ENCODE results near the gene PRR9.

PRR9 gene

GRCh38 chr1:153229076-153229829 lies 11.9 kb downstream of the PRR9 start:
- peak in 1 of 2 donors; percentile 1 for DNase-seq (ENCODE audit: low read depth in 2 of 2)

GRCh38 chr1:153231363-153231762 lies 14.0 kb downstream of the PRR9 start:
- no peak for DNase-seq (ENCODE audit: low read depth in 2 of 2)

GRCh38 chr1:153231785-153232184 lies 14.4 kb downstream of the PRR9 start:
- no peak for DNase-seq (ENCODE audit: low read depth in 2 of 2)

- DNase-seq (ENCODE audit: low read depth in 2 of 2): no peak
These were observed 15.2 kb downstream of the PRR9 start for GRCh38 chr1:153232553-153232952.

- DNase-seq (ENCODE audit: low read depth in 2 of 2): no peak
These were observed 16.1 kb downstream of the PRR9 start for GRCh38 chr1:153233448-153233847.

GRCh38 chr1:153238527-153238926 lies 21.1 kb downstream of the PRR9 start:
- no peak for DNase-seq (ENCODE audit: low read depth in 2 of 2)

- no peak for DNase-seq (ENCODE audit: low read depth in 2 of 2)
These were observed 24.8 kb downstream of the PRR9 start for GRCh38 chr1:153242160-153242559.

GRCh38 chr1:153245466-153245865 lies 28.1 kb downstream of the PRR9 start:
- no peak for DNase-seq (ENCODE audit: low read depth in 2 of 2)

GRCh38 chr1:153246018-153246417 lies 28.6 kb downstream of the PRR9 start:
- no peak for DNase-seq (ENCODE audit: low read depth in 2 of 2)

GRCh38 chr1:153246825-153247224 lies 29.4 kb downstream of the PRR9 start:
- DNase-seq (ENCODE audit: low read depth in 2 of 2): no peak

GRCh38 chr1:153248176-153248879 lies 30.9 kb downstream of the PRR9 start:
- no peak for DNase-seq (ENCODE audit: low read depth in 2 of 2)

GRCh38 chr1:153250166-153250565 lies 32.8 kb downstream of the PRR9 start:
- DNase-seq (ENCODE audit: low read depth in 2 of 2): no peak

- no peak for DNase-seq (ENCODE audit: low read depth in 2 of 2)
These were observed 33.7 kb downstream of the PRR9 start for GRCh38 chr1:153251087-153251486.

GRCh38 chr1:153251562-153251961 lies 34.2 kb downstream of the PRR9 start:
- no peak for DNase-seq (ENCODE audit: low read depth in 2 of 2)

- DNase-seq (ENCODE audit: low read depth in 2 of 2): no peak
These were observed 34.6 kb downstream of the PRR9 start for GRCh38 chr1:153251988-153252387.

GRCh38 chr1:153253076-153253475 lies 35.7 kb downstream of the PRR9 start:
- no peak for DNase-seq (ENCODE audit: low read depth in 2 of 2)

- DNase-seq (ENCODE audit: low read depth in 2 of 2): no peak
These were observed 36.3 kb downstream of the PRR9 start for GRCh38 chr1:153253693-153254092.

- DNase-seq (ENCODE audit: low read depth in 2 of 2): no peak
These were observed 42.0 kb downstream of the PRR9 start, which contains the start of gene LORICRIN for GRCh38 chr1:153259387-153259786. Gene LORICRIN, plus strand, starts transcription at chr1:153259687. Its CDS starts 1,263 bp downstream, at chr1:153260950.

- peak in 1 of 2 donors; percentile 7 for DNase-seq (ENCODE audit: low read depth in 2 of 2)
These were observed 43.3 kb downstream of the PRR9 start for GRCh38 chr1:153260585-153261280.

GRCh38 chr1:153261281-153262069 lies 44.1 kb downstream of the PRR9 start:
- peak in 1 of 2 donors; percentile 40 for DNase-seq (ENCODE audit: low read depth in 2 of 2)

- DNase-seq (ENCODE audit: low read depth in 2 of 2): no peak
These were observed 44.6 kb downstream of the PRR9 start for GRCh38 chr1:153262070-153262366.
